Measurements from ENCODE around the gene APEX1.
"Not testable (repeated sequence)": the region's sequence is repeated elsewhere in the genome, so short reads cannot be mapped to it uniquely, and the experiment has no call there.

The APEX1 gene

GRCh38 chr14:20435582-20436362 is 19.3 kb upstream of the APEX1 start, which contains the start of gene KLHL33:
Gene KLHL33, minus strand, starts transcription at chr14:20436166. Its CDS starts 355 bp downstream, at chr14:20435811.
- no peak for DNase-seq (ENCODE audit: low read depth)

GRCh38 chr14:20436363-20436755 is 18.7 kb upstream of the APEX1 start:
- peak; percentile 66 for DNase-seq (ENCODE audit: low read depth)

- DNase-seq (ENCODE audit: low read depth) = no peak
These were observed 16.4 kb upstream of the APEX1 start for GRCh38 chr14:20438664-20439063.

GRCh38 chr14:20440465-20440864 is 14.6 kb upstream of the APEX1 start:
- no peak for DNase-seq (ENCODE audit: low read depth)

GRCh38 chr14:20440882-20441281 is 14.1 kb upstream of the APEX1 start:
- DNase-seq (ENCODE audit: low read depth) = no peak

- no peak for DNase-seq (ENCODE audit: low read depth)
These were observed 13.6 kb upstream of the APEX1 start for GRCh38 chr14:20441461-20441860.

GRCh38 chr14:20443650-20444049 is 11.4 kb upstream of the APEX1 start:
- DNase-seq (ENCODE audit: low read depth) = not testable (repeated sequence)

- no peak for DNase-seq (ENCODE audit: low read depth)
These were observed 8.1 kb upstream of the APEX1 start for GRCh38 chr14:20446889-20447288.

- DNase-seq (ENCODE audit: low read depth) = not testable (repeated sequence)
These were observed 2.2 kb upstream of the APEX1 start for GRCh38 chr14:20452831-20453230.

- no peak for DNase-seq (ENCODE audit: low read depth)
These were observed 602 bp downstream of the APEX1 start for GRCh38 chr14:20455355-20456300.

GRCh38 chr14:20456971-20457370 is 1.9 kb downstream of the APEX1 start:
- DNase-seq (ENCODE audit: low read depth) = no peak

- DNase-seq (ENCODE audit: low read depth) = no peak
These were observed 3.2 kb downstream of the APEX1 start for GRCh38 chr14:20458031-20458789.

GRCh38 chr14:20460458-20461224 is 5.6 kb downstream of the APEX1 start:
- DNase-seq (ENCODE audit: low read depth) = no peak

- peak; percentile 99 for DNase-seq (ENCODE audit: low read depth)
These were observed 6.5 kb downstream of the APEX1 start, which contains the start of gene PIP4P1 for GRCh38 chr14:20461225-20462141. Gene PIP4P1, minus strand, starts transcription at chr14:20461434. Its CDS starts 109 bp downstream, at chr14:20461325.

GRCh38 chr14:20468764-20469241 is 13.8 kb downstream of the APEX1 start:
- no peak for DNase-seq (ENCODE audit: low read depth)

GRCh38 chr14:20469242-20469889 is 14.3 kb downstream of the APEX1 start, which contains the start of gene PNP:
Gene PNP, plus strand, starts transcription at chr14:20469406. Its CDS starts 119 bp downstream, at chr14:20469525.
- peak; percentile 86 for DNase-seq (ENCODE audit: low read depth)

- DNase-seq (ENCODE audit: low read depth) = peak; percentile 74
These were observed 15.0 kb downstream of the APEX1 start for GRCh38 chr14:20469890-20470602.

GRCh38 chr14:20470603-20470901 is 15.5 kb downstream of the APEX1 start:
- DNase-seq (ENCODE audit: low read depth) = no peak

Data from HS-27A (cell line).